Lung (tissue), 16 donors: Measurements from ENCODE around the gene CHMP2B. TPM values are rescaled to one million over a fixed set of nuclear protein-coding genes. Genes with fewer than 3 reads are reported as not detected.

Experiments
- ATAC-seq: fragments of 200-7000 bp; cut with Tn5 transposase; one replicate; pipeline ENCODE4 v1.9.1; 2020; ENCODE audit warnings: moderate number of reproducible peaks; ENCODE audit not compliant: insufficient read depth, low FRiP score
- DNase-seq, 3 donors: peaks; one replicate each; pipeline ENCODE4 v3.0.0-alpha.2; 2013 to 2017
- H3K27ac ChIP-seq, 2 donors: one replicate each; pipeline ENCODE4 v1.5.1; 2013; ENCODE audit warnings: mild to moderate bottlenecking in 2 of 2, moderate library complexity in 2 of 2, control low read depth in 1 of 2, inconsistent platforms in 1 of 2, low read depth in 1 of 2, low read length in 1 of 2
- H3K27me3 ChIP-seq, 3 donors: one replicate each; pipeline ENCODE4 v1.5.1; 2013; ENCODE audit warnings: low read length in 2 of 3; ENCODE audit not compliant: control insufficient read depth in 3 of 3, insufficient read depth in 3 of 3
- H3K36me3 ChIP-seq, 4 donors: one replicate each; pipeline ENCODE4 v1.5.1; 2013; ENCODE audit warnings: low read length in 4 of 4, mild to moderate bottlenecking in 1 of 4, moderate library complexity in 1 of 4; ENCODE audit not compliant: control insufficient read depth in 4 of 4, insufficient read depth in 4 of 4
- H3K4me1 ChIP-seq, 5 donors: one replicate each; pipeline ENCODE4 v1.5.1; 2013; ENCODE audit warnings: low read length in 5 of 5, mild to moderate bottlenecking in 2 of 5, moderate library complexity in 1 of 5; ENCODE audit not compliant: control insufficient read depth in 5 of 5, insufficient read depth in 5 of 5
- H3K4me3 ChIP-seq: one replicate; pipeline ENCODE4 v1.5.1; 2013; ENCODE audit warnings: mild to moderate bottlenecking, control low read depth, moderate library complexity
- H3K9ac ChIP-seq, 2 donors: one replicate each; pipeline ENCODE4 v1.5.1; 2013; ENCODE audit warnings: low read length in 2 of 2, control low read depth in 1 of 2; ENCODE audit not compliant: insufficient read depth in 1 of 2
- H3K9me3 ChIP-seq, 4 donors: one replicate each; pipeline ENCODE4 v1.5.1; 2013; ENCODE audit warnings: low read length in 3 of 4, mild to moderate bottlenecking in 1 of 4, moderate library complexity in 1 of 4; ENCODE audit not compliant: control insufficient read depth in 4 of 4, insufficient read depth in 3 of 4
- WGBS, 2 donors: extraction: QIAGEN DNeasy Blood & Tissue Kit; methylation state at CpG; one replicate each; pipeline ENCODE4 v1.1.7; 2013; 5-methylcytosine and 5-hydroxymethylcytosine counted together
- long read RNA-seq, 5 donors: transcript quantifications; one replicate each; lab custom pipeline, GENCODE V29; 2026
- polyA plus RNA-seq, 2 donors: library from polyadenylated mRNA; stranded (reverse); fragments of 200-250 nt; gene quantifications; one replicate each; pipeline ENCODE4 v1.2.1, GENCODE V29; 2013
- total RNA-seq, 2 donors: library from RNA; depleted of rRNA in 1 of 2; stranded (reverse); fragments of >200 nt in 1 of 2; gene quantifications; one replicate each; pipeline ENCODE4 v1.2.1, GENCODE V29; 2014 to 2021
- TF ChIP-seq, protein P1 (sequence below): IDR thresholded peaks from 2 replicates; pipeline ENCODE4 v1.5.1; 2012; ENCODE audit warnings: mild to moderate bottlenecking; ENCODE audit errors: control extremely low read depth, extremely low read depth
- donor health status: control.
- donor health status: control.
- donor health status: Bipolar disorder and iron deficiency.
- donor health status: healthy.
- donor health status: DM: yes; HTN: yes; CAD: no.

Gene CHMP2B, protein sequence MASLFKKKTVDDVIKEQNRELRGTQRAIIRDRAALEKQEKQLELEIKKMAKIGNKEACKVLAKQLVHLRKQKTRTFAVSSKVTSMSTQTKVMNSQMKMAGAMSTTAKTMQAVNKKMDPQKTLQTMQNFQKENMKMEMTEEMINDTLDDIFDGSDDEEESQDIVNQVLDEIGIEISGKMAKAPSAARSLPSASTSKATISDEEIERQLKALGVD
- total RNA-seq (10 to 100 TPM; 40.9 to 45.1 TPM), polyA plus RNA-seq (10 to 100 TPM; 21.9 to 34.4 TPM)
- long read RNA-seq, donor 1, transcript CHMP2B-201 (6 exons, 2,557 nt): major isoform, 18 of 19 reads
- long read RNA-seq, donor 1, partial matches to known transcripts: 0 of 19 reads
- long read RNA-seq, donor 1, other reads (novel, unspliced or antisense): 0 of 19 reads
- long read RNA-seq, donor 2, transcript CHMP2B-201 (6 exons, 2,557 nt): major isoform, 7 of 8 reads
- long read RNA-seq, donor 2, partial matches to known transcripts: 0 of 8 reads
- long read RNA-seq, donor 2, other reads (novel, unspliced or antisense): 0 of 8 reads
- long read RNA-seq, donor 3, transcript CHMP2B-201 (6 exons, 2,557 nt): major isoform, 6 of 7 reads
- long read RNA-seq, donor 3, partial matches to known transcripts: 0 of 7 reads
- long read RNA-seq, donor 3, other reads (novel, unspliced or antisense): 0 of 7 reads
- long read RNA-seq, donor 4, transcript CHMP2B-201 (6 exons, 2,557 nt): major isoform, 6 of 6 reads
- long read RNA-seq, donor 4, partial matches to known transcripts: 0 of 6 reads
- long read RNA-seq, donor 4, other reads (novel, unspliced or antisense): 0 of 6 reads
- long read RNA-seq, donor 5, transcript CHMP2B-201 (6 exons, 2,557 nt): major isoform, 17 of 23 reads
- long read RNA-seq, donor 5, partial matches to known transcripts: 5 of 23 reads
- long read RNA-seq, donor 5, other reads (novel, unspliced or antisense): 0 of 23 reads

DNA sequence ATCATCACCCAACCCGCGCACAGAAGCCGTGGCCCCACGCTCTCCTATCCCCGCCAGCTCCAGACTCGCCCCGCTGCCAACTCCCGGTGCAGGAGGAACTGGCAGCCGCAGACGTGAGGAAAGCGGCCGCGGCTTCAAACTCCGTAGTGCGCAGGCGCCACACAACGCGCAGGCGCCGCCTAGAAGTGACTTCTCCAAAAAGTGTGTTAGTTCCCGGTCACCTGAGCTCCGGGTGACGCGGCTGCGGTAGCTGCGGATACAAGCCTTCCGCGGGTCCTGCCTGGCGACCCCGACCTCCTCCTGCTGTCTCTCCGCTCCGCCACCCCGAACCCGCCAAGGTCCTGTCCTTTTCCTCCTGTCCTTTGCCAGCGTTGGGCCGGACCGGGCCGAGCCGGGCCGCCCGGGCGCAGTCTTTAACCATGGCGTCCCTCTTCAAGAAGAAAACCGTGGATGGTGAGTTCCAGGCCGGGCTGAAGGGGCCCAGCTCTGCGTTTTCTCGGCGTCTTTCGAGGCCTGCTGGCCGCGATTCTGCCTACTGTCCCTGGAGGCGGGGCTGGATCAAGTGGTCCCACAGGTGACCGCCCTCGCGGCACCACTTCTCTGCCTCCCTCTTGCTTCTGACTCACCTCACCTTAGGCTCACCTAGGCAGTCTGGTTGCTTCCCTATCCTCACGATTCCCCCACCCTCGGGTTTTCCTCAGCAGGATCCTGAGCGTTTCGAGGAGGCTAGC is at the start of gene CHMP2B:
Gene CHMP2B (plus strand): TSS at position 206 of the 731 bp plus-strand sequence. CDS start 214 bp downstream, at position 420.
- H3K4me3 ChIP-seq: peak within 1 kb of the TSS; percentile 72
- peak within 1 kb of the TSS; percentile 91 to 96 for H3K27ac ChIP-seq
- TF ChIP-seq, protein P1, sequence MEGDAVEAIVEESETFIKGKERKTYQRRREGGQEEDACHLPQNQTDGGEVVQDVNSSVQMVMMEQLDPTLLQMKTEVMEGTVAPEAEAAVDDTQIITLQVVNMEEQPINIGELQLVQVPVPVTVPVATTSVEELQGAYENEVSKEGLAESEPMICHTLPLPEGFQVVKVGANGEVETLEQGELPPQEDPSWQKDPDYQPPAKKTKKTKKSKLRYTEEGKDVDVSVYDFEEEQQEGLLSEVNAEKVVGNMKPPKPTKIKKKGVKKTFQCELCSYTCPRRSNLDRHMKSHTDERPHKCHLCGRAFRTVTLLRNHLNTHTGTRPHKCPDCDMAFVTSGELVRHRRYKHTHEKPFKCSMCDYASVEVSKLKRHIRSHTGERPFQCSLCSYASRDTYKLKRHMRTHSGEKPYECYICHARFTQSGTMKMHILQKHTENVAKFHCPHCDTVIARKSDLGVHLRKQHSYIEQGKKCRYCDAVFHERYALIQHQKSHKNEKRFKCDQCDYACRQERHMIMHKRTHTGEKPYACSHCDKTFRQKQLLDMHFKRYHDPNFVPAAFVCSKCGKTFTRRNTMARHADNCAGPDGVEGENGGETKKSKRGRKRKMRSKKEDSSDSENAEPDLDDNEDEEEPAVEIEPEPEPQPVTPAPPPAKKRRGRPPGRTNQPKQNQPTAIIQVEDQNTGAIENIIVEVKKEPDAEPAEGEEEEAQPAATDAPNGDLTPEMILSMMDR: no peak
- 0% methylated on average over 58 to 59 of the region's 59 CpGs for WGBS, 2 donors
- no peaks in the 10 kb centered on the region for H3K36me3 ChIP-seq
- peaks cover 0 to 1% (median 0%) of the 10 kb centered on the region in 3 donors for H3K27me3 ChIP-seq
- ATAC-seq (peak; percentile 92), DNase-seq (peak; percentile 94 to 97 (median 94))
- H3K9ac ChIP-seq: peak within 1 kb of the TSS; percentile 92 to 97
- peaks cover 0 to 18% (median 7%) of the 10 kb centered on the region in 5 donors for H3K4me1 ChIP-seq
- no peaks in the 10 kb centered on the region for H3K9me3 ChIP-seq

- no peaks in the 10 kb centered on the region for H3K9me3 ChIP-seq
- TF ChIP-seq, protein P1: no peak
- H3K4me1 ChIP-seq: no peaks in the 10 kb centered on the region
- no peak for DNase-seq
- no peak overlapping the region for H3K27ac ChIP-seq
- no peak overlapping the region for H3K9ac ChIP-seq
- no peak for ATAC-seq
- H3K4me3 ChIP-seq: no peak overlapping the region
- no peaks in the 10 kb centered on the region for H3K36me3 ChIP-seq
- no peaks in the 10 kb centered on the region for H3K27me3 ChIP-seq
Observed at GRCh38 chr3:87179642-87180041, 47.5 kb upstream of the CHMP2B start.

DNA sequence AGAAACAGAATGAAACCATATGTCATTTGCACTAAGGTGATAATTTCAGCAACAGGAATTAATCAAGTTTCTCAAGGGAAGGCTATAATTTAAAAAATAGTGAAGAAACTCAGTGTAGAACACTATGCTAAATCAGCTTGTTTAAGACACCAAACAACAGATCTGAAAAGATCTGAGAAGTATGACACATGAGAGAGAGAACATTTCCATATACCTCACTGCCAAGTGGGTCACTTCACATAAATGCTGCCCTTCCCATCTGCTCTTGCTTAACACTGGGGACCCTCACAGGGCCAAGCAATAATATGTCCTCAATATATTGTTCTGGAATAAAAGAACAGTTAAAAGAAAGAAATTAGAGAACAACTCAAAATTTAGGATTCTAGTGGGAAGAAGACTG is 45.6 kb upstream of the CHMP2B start:
- Histone ChIP-seq H3K27ac (no peak overlapping the region), H3K9me3 (no peaks in the 10 kb centered on the region), H3K36me3 (no peaks in the 10 kb centered on the region), H3K27me3 (no peaks in the 10 kb centered on the region), H3K9ac (no peak overlapping the region), H3K4me1 (no peaks in the 10 kb centered on the region), H3K4me3 (no peak overlapping the region)
- TF ChIP-seq, protein P1: no peak
- ATAC-seq (no peak), DNase-seq (no peak)
